ENCODE measurements around the gene MYOM3.

Gene MYOM3

DNA sequence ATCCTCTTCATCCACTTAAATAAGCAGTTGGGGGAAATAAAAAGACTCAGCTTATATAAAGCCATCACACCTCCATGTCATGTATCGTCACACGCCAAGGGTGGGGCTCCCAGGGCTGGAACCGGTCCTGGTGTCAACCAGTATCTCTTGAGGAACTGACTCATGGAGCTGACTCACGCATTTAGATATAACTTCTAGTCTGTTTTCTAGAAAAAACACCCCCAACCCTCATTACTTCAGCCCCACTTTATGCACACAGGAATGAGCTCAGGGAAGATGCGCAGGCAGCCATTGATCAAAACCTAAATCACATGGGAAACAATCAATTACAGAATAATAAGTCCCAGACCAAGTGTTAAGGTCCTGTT, 37.9 kb upstream of the MYOM3 start:
- intact Hi-C loops (cut with DNase I; ENCODE audit: low total_unique reads): no loop called here
- H3K9me3 ChIP-seq: no peaks in the 10 kb centered on the region
- H3K4me3 ChIP-seq: no peak overlapping the region
- H3K27ac ChIP-seq: no peak overlapping the region
- no peak for DNase-seq
- TF ChIP-seq, protein P1, sequence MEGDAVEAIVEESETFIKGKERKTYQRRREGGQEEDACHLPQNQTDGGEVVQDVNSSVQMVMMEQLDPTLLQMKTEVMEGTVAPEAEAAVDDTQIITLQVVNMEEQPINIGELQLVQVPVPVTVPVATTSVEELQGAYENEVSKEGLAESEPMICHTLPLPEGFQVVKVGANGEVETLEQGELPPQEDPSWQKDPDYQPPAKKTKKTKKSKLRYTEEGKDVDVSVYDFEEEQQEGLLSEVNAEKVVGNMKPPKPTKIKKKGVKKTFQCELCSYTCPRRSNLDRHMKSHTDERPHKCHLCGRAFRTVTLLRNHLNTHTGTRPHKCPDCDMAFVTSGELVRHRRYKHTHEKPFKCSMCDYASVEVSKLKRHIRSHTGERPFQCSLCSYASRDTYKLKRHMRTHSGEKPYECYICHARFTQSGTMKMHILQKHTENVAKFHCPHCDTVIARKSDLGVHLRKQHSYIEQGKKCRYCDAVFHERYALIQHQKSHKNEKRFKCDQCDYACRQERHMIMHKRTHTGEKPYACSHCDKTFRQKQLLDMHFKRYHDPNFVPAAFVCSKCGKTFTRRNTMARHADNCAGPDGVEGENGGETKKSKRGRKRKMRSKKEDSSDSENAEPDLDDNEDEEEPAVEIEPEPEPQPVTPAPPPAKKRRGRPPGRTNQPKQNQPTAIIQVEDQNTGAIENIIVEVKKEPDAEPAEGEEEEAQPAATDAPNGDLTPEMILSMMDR (IDR thresholded peaks at IDR 0.05): no peak
- peaks cover 0 to 59% of the 10 kb centered on the region in 2 donors for H3K27me3 ChIP-seq
- H3K4me1 ChIP-seq: peaks cover 0 to 11% (median 0%) of the 10 kb centered on the region in 4 donors
- H3K36me3 ChIP-seq: no peaks in the 10 kb centered on the region

DNA sequence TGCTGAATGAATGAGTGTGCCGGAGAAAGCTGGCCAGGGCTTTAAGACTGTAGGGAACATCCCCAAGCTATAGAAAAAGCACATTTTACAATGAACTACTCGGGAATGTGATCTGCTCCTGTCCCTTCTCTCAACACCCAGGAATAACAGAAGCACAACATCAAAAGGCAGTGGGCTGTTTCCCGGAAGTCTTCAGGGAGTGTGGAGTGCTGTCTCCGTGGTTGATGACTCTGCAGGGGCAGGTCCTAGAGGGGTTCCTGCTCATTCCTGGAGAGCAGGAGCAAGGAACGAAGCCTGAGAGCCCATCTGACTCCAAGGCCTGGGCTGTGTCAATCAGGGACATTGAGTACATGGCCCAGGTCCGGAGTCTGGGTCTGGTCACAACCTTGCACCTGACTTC, 35.9 kb upstream of the MYOM3 start:
- TF ChIP-seq, protein P1 (IDR thresholded peaks at IDR 0.05): no peak
- Histone ChIP-seq H3K27ac (no peak overlapping the region), H3K27me3 (peaks cover 0 to 55% of the 10 kb centered on the region in 2 donors), H3K36me3 (no peaks in the 10 kb centered on the region), H3K4me1 (peaks cover 0 to 11% (median 4%) of the 10 kb centered on the region in 4 donors), H3K4me3 (no peak overlapping the region), H3K9me3 (no peaks in the 10 kb centered on the region)
- intact Hi-C loops (cut with DNase I; ENCODE audit: low total_unique reads): no loop called here
- DNase-seq: no peak

DNA sequence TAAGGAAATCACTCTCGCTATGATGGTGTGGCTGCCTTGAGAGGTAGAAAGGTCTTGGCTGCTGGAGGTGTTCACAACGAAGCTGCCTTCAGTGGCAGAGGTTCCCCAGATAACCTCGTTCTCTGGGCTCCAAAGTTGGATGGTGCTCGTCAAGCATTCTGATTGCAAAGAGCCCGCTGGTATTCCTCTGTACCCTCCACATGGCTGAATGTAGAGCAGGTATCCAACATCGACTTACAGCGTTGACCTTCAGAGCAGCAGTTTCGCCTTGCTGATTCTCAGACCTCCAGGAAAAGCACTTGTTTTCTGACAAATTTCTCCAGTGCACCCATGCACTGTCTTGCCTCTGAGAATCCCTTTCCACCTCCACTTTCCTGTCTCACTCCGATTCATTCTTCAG, 35.3 kb upstream of the MYOM3 start:
- Histone ChIP-seq H3K4me3 (no peak overlapping the region), H3K4me1 (peaks cover 0 to 12% (median 5%) of the 10 kb centered on the region in 4 donors), H3K27me3 (peaks cover 0 to 50% of the 10 kb centered on the region in 2 donors), H3K27ac (no peak overlapping the region), H3K36me3 (no peaks in the 10 kb centered on the region), H3K9me3 (no peaks in the 10 kb centered on the region)
- peak in 1 of 2 donors; percentile 7 for DNase-seq
- intact Hi-C loops (cut with DNase I; ENCODE audit: low total_unique reads): no loop called here
- TF ChIP-seq, protein P1 (IDR thresholded peaks at IDR 0.05): no peak

DNA sequence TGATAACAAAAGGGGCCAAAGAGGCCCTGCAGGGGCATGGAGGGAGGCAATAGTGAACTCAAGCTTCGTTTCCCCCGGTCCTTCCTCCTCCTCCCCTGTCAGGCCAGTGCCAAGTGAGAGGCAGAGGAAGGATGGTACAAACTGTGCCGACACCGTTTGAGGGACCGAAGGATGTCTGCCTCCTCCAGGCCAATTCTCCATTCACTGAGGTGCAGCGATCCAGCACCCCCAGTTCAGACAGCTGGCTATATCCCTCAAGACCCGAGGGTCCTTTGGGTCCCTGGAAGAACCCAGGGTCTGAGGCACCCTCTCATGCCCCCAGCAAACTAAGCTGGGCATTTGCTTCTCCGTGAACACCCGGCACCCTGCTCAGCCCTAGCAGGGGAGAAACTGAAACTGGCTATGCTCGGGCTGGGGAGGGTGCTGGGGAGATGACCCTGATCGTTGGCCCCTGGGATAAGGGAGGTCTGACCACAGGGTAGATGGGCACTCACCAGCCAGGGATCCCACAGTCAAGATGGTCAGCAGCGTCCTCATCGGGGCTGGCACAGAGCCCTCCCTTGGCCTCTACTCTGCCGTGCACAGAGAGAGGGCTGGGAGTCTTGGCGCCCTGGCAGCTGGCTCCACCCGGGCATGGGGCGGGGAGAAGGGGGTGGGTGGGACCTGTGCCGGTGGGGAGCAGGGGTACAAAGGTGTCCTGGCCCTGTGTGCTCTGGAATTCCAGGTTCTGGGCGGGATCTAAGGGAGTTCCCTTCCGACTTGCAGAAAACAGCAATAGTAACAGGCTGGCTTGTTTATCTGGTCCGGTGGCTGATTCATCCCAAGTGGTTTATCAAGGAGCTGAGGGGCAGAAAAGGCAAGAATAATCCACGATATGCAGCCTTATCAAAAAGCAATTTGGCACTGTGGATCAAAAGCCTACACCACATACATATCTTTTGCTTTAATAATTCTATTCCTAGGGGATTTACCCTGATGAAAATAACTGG, 30.9 kb upstream of the MYOM3 start, which contains the start of gene IL22RA1:
TSS of gene IL22RA1 (minus strand) at position 595 of the 989 bp plus-strand sequence. CDS start at position 537, 58 bp downstream.
- H3K4me1 ChIP-seq: peaks cover 0 to 12% (median 0%) of the 10 kb centered on the region in 4 donors
- no peaks in the 10 kb centered on the region for H3K9me3 ChIP-seq
- peak within 1 kb of the TSS in 1 of 2 donors; percentile 12 for H3K27ac ChIP-seq
- H3K27me3 ChIP-seq: peaks cover 0 to 16% of the 10 kb centered on the region in 2 donors
- H3K36me3 ChIP-seq: no peaks in the 10 kb centered on the region
- TF ChIP-seq, protein P1 (IDR thresholded peaks at IDR 0.05): no peak
- peak in 1 of 2 donors; percentile 51 for DNase-seq
- H3K4me3 ChIP-seq: peak within 1 kb of the TSS; percentile 42 to 55
- intact Hi-C loops (cut with DNase I; ENCODE audit: low total_unique reads): no loop called here

DNA sequence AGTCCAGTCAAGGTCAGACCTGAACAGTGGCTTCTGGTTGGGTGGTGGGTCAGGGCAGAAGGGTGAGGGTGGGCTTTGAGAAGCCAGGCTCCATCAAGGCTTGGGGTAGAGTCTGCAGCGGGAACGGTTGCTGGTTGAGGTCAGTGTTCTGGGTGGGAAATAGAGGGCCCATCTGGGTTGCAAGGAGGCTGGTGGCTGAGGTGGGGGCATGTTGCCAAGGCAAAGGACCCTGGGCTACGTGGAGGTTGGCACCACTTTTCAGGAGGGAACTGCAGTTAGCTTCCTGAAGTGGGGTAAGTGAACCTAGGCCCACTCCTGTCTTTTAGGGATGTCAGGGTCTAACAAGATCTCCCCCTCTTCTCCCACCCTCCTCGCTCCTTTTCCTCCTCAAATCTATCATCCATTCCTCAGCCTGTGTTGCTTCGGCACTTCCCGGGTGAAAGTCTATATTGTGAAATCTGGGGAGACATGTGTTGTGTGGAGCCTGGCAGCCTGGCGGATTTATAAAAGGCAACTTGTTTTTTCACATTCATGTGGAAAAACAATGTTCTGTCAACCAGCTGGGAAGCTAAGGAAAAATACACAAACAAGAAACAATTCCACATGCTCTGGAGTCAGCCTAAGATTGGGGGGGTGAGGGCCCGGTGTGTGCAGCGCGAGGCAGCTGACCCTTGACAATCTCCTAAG, 29.5 kb upstream of the MYOM3 start:
- Histone ChIP-seq H3K9me3 (no peaks in the 10 kb centered on the region), H3K4me1 (peaks cover 0 to 12% (median 0%) of the 10 kb centered on the region in 4 donors), H3K27ac (no peak overlapping the region), H3K27me3 (peaks cover 0 to 10% of the 10 kb centered on the region in 2 donors), H3K4me3 (no peak overlapping the region), H3K36me3 (no peaks in the 10 kb centered on the region)
- no peak for DNase-seq
- intact Hi-C loops (cut with DNase I; ENCODE audit: low total_unique reads): no loop called here
- TF ChIP-seq, protein P1 (IDR thresholded peaks at IDR 0.05): no peak
